ENCODE results near the gene ARHGAP9.

ARHGAP9 gene

GRCh38 chr12:57460841-57461275, 18.8 kb downstream of the ARHGAP9 start:
- H3K4me3 ChIP-seq (ENCODE audit: low read depth, low read length), result peak overlapping the region; percentile 65

GRCh38 chr12:57460468-57460784, 19.2 kb downstream of the ARHGAP9 start:
- DNase-seq, result no peak
- Histone ChIP-seq H3K36me3 (no peaks in the 10 kb centered on the region), H3K4me3 (ENCODE audit: low read depth, low read length) (peak overlapping the region; percentile 30), H3K27me3 (peaks cover 25% of the 10 kb centered on the region), H3K9me3 (no peaks in the 10 kb centered on the region), H3K4me1 (peaks cover 3% of the 10 kb centered on the region)
- TF ChIP-seq CTCF (IDR thresholded peaks at IDR 0.05; ENCODE audit: low read depth, low read length), result no peak

More at GRCh38 chr12:57460841-57461275, 18.8 kb downstream of the ARHGAP9 start:
- peaks cover 30% of the 10 kb centered on the region for H3K27me3 ChIP-seq
- H3K36me3 ChIP-seq, result no peaks in the 10 kb centered on the region
- no peak for TF ChIP-seq CTCF (IDR thresholded peaks at IDR 0.05; ENCODE audit: low read depth, low read length)
- peak; percentile 46 for DNase-seq
- no peaks in the 10 kb centered on the region for H3K9me3 ChIP-seq
- peaks cover 3% of the 10 kb centered on the region for H3K4me1 ChIP-seq

GRCh38 chr12:57459750-57460467, 19.8 kb downstream of the ARHGAP9 start, which contains the start of gene GLI1:
GLI1 (plus strand) TSS chr12:57459785; CDS start chr12:57463692, 3,907 bp downstream.
- no peak for TF ChIP-seq CTCF (IDR thresholded peaks at IDR 0.05; ENCODE audit: low read depth, low read length)
- Histone ChIP-seq H3K4me1 (peaks cover 3% of the 10 kb centered on the region), H3K4me3 (ENCODE audit: low read depth, low read length) (peak within 1 kb of the TSS; percentile 77), H3K36me3 (no peaks in the 10 kb centered on the region), H3K9me3 (no peaks in the 10 kb centered on the region), H3K27me3 (peaks cover 20% of the 10 kb centered on the region)
- peak; percentile 38 for DNase-seq

GRCh38 chr12:57459055-57459749, 20.5 kb downstream of the ARHGAP9 start:
- peak; percentile 83 for TF ChIP-seq CTCF (IDR thresholded peaks at IDR 0.05; ENCODE audit: low read depth, low read length)
- peak; percentile 95 for DNase-seq
- Histone ChIP-seq H3K4me3 (ENCODE audit: low read depth, low read length) (peak overlapping the region; percentile 77), H3K36me3 (no peaks in the 10 kb centered on the region), H3K27me3 (peaks cover 13% of the 10 kb centered on the region), H3K4me1 (peaks cover 6% of the 10 kb centered on the region), H3K9me3 (no peaks in the 10 kb centered on the region)

- Histone ChIP-seq H3K4me3 (ENCODE audit: low read depth, low read length) (peak overlapping the region; percentile 77), H3K27me3 (peaks cover 8% of the 10 kb centered on the region), H3K36me3 (no peaks in the 10 kb centered on the region), H3K4me1 (peaks cover 6% of the 10 kb centered on the region), H3K9me3 (no peaks in the 10 kb centered on the region)
- no peak for TF ChIP-seq CTCF (IDR thresholded peaks at IDR 0.05; ENCODE audit: low read depth, low read length)
- DNase-seq, result no peak
Observed at GRCh38 chr12:57458665-57459054, 21.0 kb downstream of the ARHGAP9 start.
